Adrenal gland (tissue), 5 donors: ENCODE measurements around the gene ASMTL.
A peak's percentile ranks its signal among the peaks of the same experiment; 100 is the strongest.

ENCODE experiments used
- POLR2A ChIP-seq, 2 donors: fragments of 450-650 bp; IDR thresholded peaks; one replicate each; pipeline ENCODE4 v1.6.1; 2017; ENCODE audit warnings: antibody characterized with exemption in 2 of 2, mild to moderate bottlenecking in 2 of 2, moderate library complexity in 1 of 2
- TF ChIP-seq, protein P1 (sequence below), 6 experiments: fragments of 450-650 bp in 4 of 6; fragments of 200-600 bp in 2 of 6; sonication (generic) in 1 of 6; IDR thresholded peaks; 1 replicate in 5 of 6; 2 replicates in 1 of 6; pipeline versions ENCODE4 v1.5.1 to v1.8.0; 2016 to 2021; ENCODE audit warnings: antibody characterized with exemption in 6 of 6, mild to moderate bottlenecking in 2 of 6, moderate library complexity in 1 of 6
- donor health status: DM: no; HTN: no; CAD: no.

- TF ChIP-seq POLR2A (IDR thresholded peaks at IDR 0.05): no peak
- TF ChIP-seq, protein P1, sequence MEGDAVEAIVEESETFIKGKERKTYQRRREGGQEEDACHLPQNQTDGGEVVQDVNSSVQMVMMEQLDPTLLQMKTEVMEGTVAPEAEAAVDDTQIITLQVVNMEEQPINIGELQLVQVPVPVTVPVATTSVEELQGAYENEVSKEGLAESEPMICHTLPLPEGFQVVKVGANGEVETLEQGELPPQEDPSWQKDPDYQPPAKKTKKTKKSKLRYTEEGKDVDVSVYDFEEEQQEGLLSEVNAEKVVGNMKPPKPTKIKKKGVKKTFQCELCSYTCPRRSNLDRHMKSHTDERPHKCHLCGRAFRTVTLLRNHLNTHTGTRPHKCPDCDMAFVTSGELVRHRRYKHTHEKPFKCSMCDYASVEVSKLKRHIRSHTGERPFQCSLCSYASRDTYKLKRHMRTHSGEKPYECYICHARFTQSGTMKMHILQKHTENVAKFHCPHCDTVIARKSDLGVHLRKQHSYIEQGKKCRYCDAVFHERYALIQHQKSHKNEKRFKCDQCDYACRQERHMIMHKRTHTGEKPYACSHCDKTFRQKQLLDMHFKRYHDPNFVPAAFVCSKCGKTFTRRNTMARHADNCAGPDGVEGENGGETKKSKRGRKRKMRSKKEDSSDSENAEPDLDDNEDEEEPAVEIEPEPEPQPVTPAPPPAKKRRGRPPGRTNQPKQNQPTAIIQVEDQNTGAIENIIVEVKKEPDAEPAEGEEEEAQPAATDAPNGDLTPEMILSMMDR (IDR thresholded peaks at IDR 0.05): peak in 1 of 6 experiments; percentile 4
These were observed 54.0 kb downstream of the ASMTL start for GRCh38 chrX:1398431-1399340.
